Gastrocnemius medialis (tissue), 4 donors: ENCODE measurements around the gene TIGIT. TPM values are rescaled to one million over a fixed set of nuclear protein-coding genes. Genes with fewer than 3 reads are reported as not detected.

Source experiments
- ATAC-seq, 2 donors: fragments of 150-250 bp; one replicate each; pipeline ENCODE4 v1.9.1; 2016
- DNase-seq, 2 donors: peaks; one replicate each; pipeline ENCODE4 v3.0.0-alpha.2; 2019
- H3K27ac ChIP-seq, 4 donors: fragments of 200-600 bp; sonication (generic); 1 replicate in 1 of 4; 2 replicates in 3 of 4; pipeline ENCODE4 v1.5.1; 2016 to 2018; ENCODE audit warnings: mild to moderate bottlenecking in 2 of 4, moderate library complexity in 1 of 4
- H3K27me3 ChIP-seq, 3 donors: fragments of 200-600 bp; sonication (generic) in 2 of 3; 1 replicate in 1 of 3; 2 replicates in 2 of 3; pipeline versions ENCODE4 v1.5.1 to v1.6.0; 2016 to 2019; ENCODE audit warnings: mild to moderate bottlenecking in 1 of 3, moderate library complexity in 1 of 3
- H3K36me3 ChIP-seq, 2 donors: fragments of 200-600 bp; sonication (generic) in 1 of 2; one replicate each; pipeline ENCODE4 v1.5.1; 2017 to 2018
- H3K4me1 ChIP-seq, 2 donors: fragments of 200-600 bp; sonication (generic) in 1 of 2; one replicate each; pipeline ENCODE4 v1.5.1; 2016 to 2017; ENCODE audit warnings: mild to moderate bottlenecking in 2 of 2
- H3K4me3 ChIP-seq, 4 donors: fragments of 200-600 bp; sonication (generic) in 3 of 4; 1 replicate in 1 of 4; 2 replicates in 3 of 4; pipeline ENCODE4 v1.5.1; 2016 to 2019; ENCODE audit warnings: mild to moderate bottlenecking in 2 of 4
- H3K9me3 ChIP-seq, 3 donors: fragments of 200-600 bp; sonication (generic) in 2 of 3; 1 replicate in 1 of 3; 2 replicates in 2 of 3; pipeline ENCODE4 v1.5.1; 2016 to 2019
- CTCF ChIP-seq, 5 experiments: fragments of 450-650 bp in 3 of 5; fragments of 200-600 bp in 2 of 5; sonication (generic) in 2 of 5; IDR thresholded peaks in 4 of 5; conservative IDR thresholded peaks in 1 of 5; 1 replicate in 4 of 5; 2 replicates in 1 of 5; pipeline ENCODE4 v1.5.1; 2016 to 2019; ENCODE audit warnings: antibody characterized with exemption in 5 of 5, mild to moderate bottlenecking in 3 of 5, moderate library complexity in 3 of 5
- POLR2A ChIP-seq, 2 donors: fragments of 450-650 bp; IDR thresholded peaks; one replicate each; pipeline ENCODE4 v1.6.1; 2017; ENCODE audit warnings: antibody characterized with exemption in 2 of 2, mild to moderate bottlenecking in 2 of 2, moderate library complexity in 2 of 2
- in situ Hi-C, 4 donors: fragments of 200-750 bp; cut with MboI; loops; one replicate each; pipeline versions ENCODE4 v1.15.0 to v1.8.0; 2017; ENCODE audit warnings: low sequenced_read_pairs in 4 of 4
- intact Hi-C: fragments of 100-400 bp; cut with DNase I; formaldehyde crosslinking; loops from one replicate; pipeline ENCODE4 v1.15.1; 2023; ENCODE audit warnings: low total_unique reads
- microRNA counts, 2 donors: library from miRNA; unstranded; fragments of <30 nt; microRNA quantifications; one replicate each; lab custom pipeline; 2016
- total RNA-seq, 4 donors: library from RNA; depleted of rRNA; stranded (reverse); fragments of >200 nt; gene quantifications; one replicate each; pipeline versions ENCODE4 v1.1.0 to v1.2.3, GENCODE V29; 2016

The TIGIT gene
- total RNA-seq, 4 donors from 2014 or later, result not detected

GRCh38 chr3:114356525-114356924 lies 62.7 kb downstream of the TIGIT start:
- Histone ChIP-seq H3K27me3 (no peaks in the 10 kb centered on the region), H3K36me3 (peaks cover 0 to 4% of the 10 kb centered on the region in 2 donors), H3K4me3 (no peak overlapping the region), H3K9me3 (no peaks in the 10 kb centered on the region), H3K27ac (peak overlapping the region in 1 of 4 donors; percentile 11), H3K4me1 (peaks cover 5 to 21% of the 10 kb centered on the region in 2 donors)
- intact Hi-C loops (no loop called here), in situ Hi-C loops (loop anchor here in 1 of 4 donors (25.0 kb wide), 1 partner anchor 806 kb away; no protein-coding TSS in a partner anchor)
- no peak for ATAC-seq
- no peak for DNase-seq
- TF ChIP-seq CTCF (IDR thresholded peaks at IDR 0.05 in 4 of 5, conservative IDR thresholded peaks at IDR 0.05 in 1 of 5), result no peak
- TF ChIP-seq POLR2A (IDR thresholded peaks at IDR 0.05), result no peak

MicroRNAs encoded within 50 kb of the gene (microRNA counts, 767-probe panel; counts per million panel counts)
- microRNA hsa-miR-568 (lab: Ali Mortazavi, UCI), result 356 to 448 counts per million in 2 donors

Other genes with a start within 250 kb of the TIGIT start
- gene CCDC191, start 237.5 kb upstream of the TIGIT start, total RNA-seq, result under 1 TPM; 0.29 to 0.82 (median 0.42) TPM
- 1 to 10 TPM; 3.3 to 7.1 (median 6.9) TPM for gene QTRT2, start 237.3 kb upstream of the TIGIT start, total RNA-seq
- gene DRD3, start 115.0 kb upstream of the TIGIT start, total RNA-seq, result not detected
- under 1 TPM in 1 of 4 donors, not detected in 3; 0.09 TPM for gene ZNF80, start 56.5 kb upstream of the TIGIT start, total RNA-seq